Liver (tissue), 9 donors: ENCODE measurements around the gene RCOR1. TPM values are rescaled to one million over a fixed set of nuclear protein-coding genes. Genes with fewer than 3 reads are reported as not detected.

Experiments used
- DNase-seq: peaks from one replicate; pipeline ENCODE4 v3.0.0-alpha.2; 2017; ENCODE audit warnings: low spot score
- H3K27ac ChIP-seq, 2 donors: one replicate each; pipeline ENCODE4 v1.7.0; 2013; ENCODE audit warnings: inconsistent platforms in 2 of 2, low read length in 2 of 2, control low read depth in 1 of 2, low read depth in 1 of 2, mild to moderate bottlenecking in 1 of 2
- H3K27me3 ChIP-seq, 4 donors: one replicate each; pipeline versions ENCODE4 v1.6.1 to v1.7.0; 2013; ENCODE audit warnings: low read length in 3 of 4, inconsistent platforms in 1 of 4, mild to moderate bottlenecking in 1 of 4, moderate library complexity in 1 of 4; ENCODE audit not compliant: control insufficient read depth in 4 of 4, insufficient read depth in 4 of 4
- H3K36me3 ChIP-seq, 4 donors: one replicate each; pipeline versions ENCODE4 v1.6.1 to v1.7.0; 2013; ENCODE audit warnings: low read length in 3 of 4, mild to moderate bottlenecking in 3 of 4, low read depth in 1 of 4, moderate library complexity in 1 of 4; ENCODE audit not compliant: control insufficient read depth in 4 of 4, insufficient read depth in 3 of 4
- H3K4me1 ChIP-seq, 4 donors: one replicate each; pipeline versions ENCODE4 v1.6.1 to v1.7.0; 2013; ENCODE audit warnings: low read length in 3 of 4, mild to moderate bottlenecking in 3 of 4, moderate library complexity in 1 of 4; ENCODE audit not compliant: control insufficient read depth in 4 of 4, insufficient read depth in 4 of 4
- H3K4me3 ChIP-seq, 3 donors: one replicate each; pipeline versions ENCODE4 v1.6.1 to v1.7.0; 2013; ENCODE audit warnings: low read length in 3 of 3, control low read depth in 1 of 3, low read depth in 1 of 3, mild to moderate bottlenecking in 1 of 3
- H3K9ac ChIP-seq, 2 donors: one replicate each; pipeline ENCODE4 v1.7.0; 2013; ENCODE audit warnings: low read length in 2 of 2, mild to moderate bottlenecking in 2 of 2, moderate library complexity in 2 of 2, control low read depth in 1 of 2, low read depth in 1 of 2
- H3K9me3 ChIP-seq, 4 donors: one replicate each; pipeline versions ENCODE4 v1.6.1 to v1.7.0; 2013; ENCODE audit warnings: low read length in 3 of 4; ENCODE audit not compliant: control insufficient read depth in 4 of 4
- EGR1 ChIP-seq, 2 donors: IDR thresholded peaks; 2 replicates each; pipeline ENCODE4 v1.6.1; 2016 to 2018; ENCODE audit warnings: antibody characterized with exemption in 2 of 2, low read depth in 2 of 2
- FOXA2 ChIP-seq: IDR thresholded peaks from 2 replicates; pipeline ENCODE4 v1.6.1; 2016; ENCODE audit warnings: antibody characterized with exemption
- GABPA ChIP-seq, 2 donors: IDR thresholded peaks in 1 of 2; conservative IDR thresholded peaks in 1 of 2; 2 replicates each; pipeline ENCODE4 v1.6.1; 2016; ENCODE audit warnings: antibody characterized with exemption in 2 of 2, mild to moderate bottlenecking in 1 of 2, moderate library complexity in 1 of 2
- HNF4A ChIP-seq, 2 donors: conservative IDR thresholded peaks; 2 replicates each; pipeline ENCODE4 v1.6.1; 2016; ENCODE audit warnings: antibody characterized with exemption in 2 of 2, mild to moderate bottlenecking in 2 of 2
- HNF4G ChIP-seq: IDR thresholded peaks from 2 replicates; pipeline ENCODE4 v1.6.1; 2016; ENCODE audit warnings: antibody characterized with exemption
- JUND ChIP-seq, 2 donors: IDR thresholded peaks; 2 replicates each; pipeline ENCODE4 v1.6.1; 2016; ENCODE audit warnings: antibody characterized with exemption in 2 of 2
- NR2F2 ChIP-seq: IDR thresholded peaks from 2 replicates; pipeline ENCODE4 v1.6.1; 2016; ENCODE audit warnings: antibody characterized with exemption
- RAD21 ChIP-seq, 2 donors: IDR thresholded peaks; 2 replicates each; pipeline ENCODE4 v1.6.1; 2016; ENCODE audit warnings: antibody characterized with exemption in 2 of 2, mild to moderate bottlenecking in 2 of 2
- RXRA ChIP-seq, 2 donors: IDR thresholded peaks; 2 replicates each; pipeline ENCODE4 v1.6.1; 2017 to 2018; ENCODE audit warnings: antibody characterized with exemption in 2 of 2, mild to moderate bottlenecking in 1 of 2
- TAF1 ChIP-seq: conservative IDR thresholded peaks from 2 replicates; pipeline ENCODE4 v1.6.1; 2016; ENCODE audit warnings: antibody characterized with exemption, mild to moderate bottlenecking
- YY1 ChIP-seq: IDR thresholded peaks from 2 replicates; pipeline ENCODE4 v1.6.1; 2016; ENCODE audit warnings: antibody characterized with exemption, mild to moderate bottlenecking
- WGBS: extraction: QIAGEN DNeasy Blood & Tissue Kit; methylation state at CpG from one replicate; pipeline ENCODE4 v1.1.7; 2013; 5-methylcytosine and 5-hydroxymethylcytosine counted together
- polyA plus RNA-seq, 2 donors: library from polyadenylated mRNA; stranded (reverse) in 1 of 2; unstranded in 1 of 2; fragments of 200-250 nt in 1 of 2; fragments of >200 nt in 1 of 2; fragmentation: Nextera tagmentation in 1 of 2; extraction: Ambion mirVana in 1 of 2; gene quantifications; one replicate each; pipeline versions ENCODE4 v1.2.1 to v1.2.3, GENCODE V29; 2013 to 2015
- total RNA-seq, 2 donors: library from RNA; depleted of rRNA; stranded (reverse); fragments of >200 nt; gene quantifications; one replicate each; pipeline ENCODE4 v1.2.3, GENCODE V29; 2014
- TF ChIP-seq, protein P1 (sequence below): IDR thresholded peaks from 2 replicates; pipeline ENCODE4 v1.6.1; 2016; ENCODE audit warnings: antibody characterized with exemption
- TF ChIP-seq, protein P2 (sequence below): fragments of 150-350 bp; IDR thresholded peaks from 2 replicates; pipeline ENCODE4 v1.5.1; 2017; ENCODE audit warnings: improper control_type of control experiment, low read depth, low read length; ENCODE audit not compliant: missing input control
- TF ChIP-seq, protein P3 (sequence below): IDR thresholded peaks from 2 replicates; pipeline ENCODE4 v1.6.1; 2016; ENCODE audit warnings: antibody characterized with exemption
- TF ChIP-seq, protein P4 (sequence below): IDR thresholded peaks from 2 replicates; pipeline ENCODE4 v1.6.1; 2016; ENCODE audit warnings: antibody characterized with exemption
- donor health status: healthy.
- donor health status: healthy.
- donor health status: healthy.
- donor health status: healthy.
- donor health status: healthy.

Gene RCOR1
- total and polyA plus RNA-seq, 4 donors: 4.2 to 17.0 (median 5.7) TPM

DNA sequence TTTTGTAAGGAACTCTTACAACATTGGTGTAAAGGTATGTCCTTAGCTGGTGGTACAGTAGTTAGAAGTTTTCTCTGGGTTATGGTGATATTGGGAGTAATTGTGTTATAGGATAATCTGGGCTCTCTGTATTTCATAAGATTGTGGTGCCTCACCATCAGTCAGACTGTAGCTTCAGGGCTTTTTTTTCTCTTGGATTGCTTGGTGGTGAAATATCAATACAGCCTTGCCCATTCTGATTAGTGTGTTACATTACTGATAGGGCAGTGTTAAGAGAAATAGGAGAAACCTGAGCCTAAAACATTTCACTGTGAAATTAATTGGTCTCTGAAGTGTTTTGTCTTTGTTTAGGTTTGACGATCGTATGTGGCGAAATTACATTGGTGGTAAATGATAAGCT is 71.0 kb downstream of the RCOR1 start:
- no peak overlapping the region for H3K4me3 ChIP-seq
- H3K27me3 ChIP-seq: no peaks in the 10 kb centered on the region
- H3K9me3 ChIP-seq: no peaks in the 10 kb centered on the region
- H3K9ac ChIP-seq: no peak overlapping the region
- no peak overlapping the region for H3K27ac ChIP-seq
- DNase-seq: no peak
- 91% methylated on average over 3 of the region's 3 CpGs for WGBS
- no peak for TF ChIP-seq HNF4A (conservative IDR thresholded peaks at IDR 0.05)
- no peak for TF ChIP-seq NR2F2
- no peak for TF ChIP-seq HNF4G
- TF ChIP-seq FOXA2: no peak
- no peak for TF ChIP-seq JUND (IDR thresholded peaks at IDR 0.05)
- TF ChIP-seq RXRA (IDR thresholded peaks at IDR 0.05): no peak
- no peak for TF ChIP-seq GABPA (IDR thresholded peaks at IDR 0.05 in 1 of 2, conservative IDR thresholded peaks at IDR 0.05 in 1 of 2)
- TF ChIP-seq, protein P1, sequence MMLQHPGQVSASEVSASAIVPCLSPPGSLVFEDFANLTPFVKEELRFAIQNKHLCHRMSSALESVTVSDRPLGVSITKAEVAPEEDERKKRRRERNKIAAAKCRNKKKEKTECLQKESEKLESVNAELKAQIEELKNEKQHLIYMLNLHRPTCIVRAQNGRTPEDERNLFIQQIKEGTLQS: no peak
- H3K36me3 ChIP-seq: no peaks in the 10 kb centered on the region
- H3K4me1 ChIP-seq: peaks cover 0 to 3% (median 0%) of the 10 kb centered on the region in 4 donors

DNA sequence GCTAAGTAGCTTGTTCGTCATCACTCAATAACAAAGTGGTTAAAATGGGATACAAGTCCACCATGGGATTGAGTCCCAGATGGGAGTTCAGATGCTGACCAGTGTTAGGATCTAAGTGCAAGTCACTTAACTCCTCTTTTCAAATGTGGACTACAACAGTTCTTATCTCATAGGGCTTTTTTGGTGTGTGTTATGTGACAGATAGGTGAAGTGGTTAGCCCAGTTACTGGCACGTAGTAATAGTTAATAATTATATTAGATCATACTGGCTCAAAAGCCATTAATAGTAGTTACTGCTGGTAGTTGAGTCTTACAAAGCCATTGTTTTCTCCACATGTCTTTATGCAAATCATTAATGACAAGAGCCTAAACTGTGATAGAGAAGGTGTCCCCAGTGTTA is 73.2 kb downstream of the RCOR1 start:
- Histone ChIP-seq H3K9me3 (no peaks in the 10 kb centered on the region), H3K36me3 (no peaks in the 10 kb centered on the region), H3K9ac (no peak overlapping the region), H3K27me3 (no peaks in the 10 kb centered on the region), H3K4me3 (no peak overlapping the region), H3K27ac (no peak overlapping the region), H3K4me1 (peaks cover 0 to 3% (median 0%) of the 10 kb centered on the region in 4 donors)
- WGBS: 88% methylated on average over 2 of the region's 2 CpGs
- no peak for DNase-seq
- no peak for TF ChIP-seq GABPA (IDR thresholded peaks at IDR 0.05 in 1 of 2, conservative IDR thresholded peaks at IDR 0.05 in 1 of 2)
- no peak for TF ChIP-seq YY1
- no peak for TF ChIP-seq EGR1 (IDR thresholded peaks at IDR 0.05; ENCODE audit: low read depth in 2 of 2)
- TF ChIP-seq, protein P2, sequence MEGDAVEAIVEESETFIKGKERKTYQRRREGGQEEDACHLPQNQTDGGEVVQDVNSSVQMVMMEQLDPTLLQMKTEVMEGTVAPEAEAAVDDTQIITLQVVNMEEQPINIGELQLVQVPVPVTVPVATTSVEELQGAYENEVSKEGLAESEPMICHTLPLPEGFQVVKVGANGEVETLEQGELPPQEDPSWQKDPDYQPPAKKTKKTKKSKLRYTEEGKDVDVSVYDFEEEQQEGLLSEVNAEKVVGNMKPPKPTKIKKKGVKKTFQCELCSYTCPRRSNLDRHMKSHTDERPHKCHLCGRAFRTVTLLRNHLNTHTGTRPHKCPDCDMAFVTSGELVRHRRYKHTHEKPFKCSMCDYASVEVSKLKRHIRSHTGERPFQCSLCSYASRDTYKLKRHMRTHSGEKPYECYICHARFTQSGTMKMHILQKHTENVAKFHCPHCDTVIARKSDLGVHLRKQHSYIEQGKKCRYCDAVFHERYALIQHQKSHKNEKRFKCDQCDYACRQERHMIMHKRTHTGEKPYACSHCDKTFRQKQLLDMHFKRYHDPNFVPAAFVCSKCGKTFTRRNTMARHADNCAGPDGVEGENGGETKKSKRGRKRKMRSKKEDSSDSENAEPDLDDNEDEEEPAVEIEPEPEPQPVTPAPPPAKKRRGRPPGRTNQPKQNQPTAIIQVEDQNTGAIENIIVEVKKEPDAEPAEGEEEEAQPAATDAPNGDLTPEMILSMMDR: no peak
- TF ChIP-seq HNF4G: no peak

DNA sequence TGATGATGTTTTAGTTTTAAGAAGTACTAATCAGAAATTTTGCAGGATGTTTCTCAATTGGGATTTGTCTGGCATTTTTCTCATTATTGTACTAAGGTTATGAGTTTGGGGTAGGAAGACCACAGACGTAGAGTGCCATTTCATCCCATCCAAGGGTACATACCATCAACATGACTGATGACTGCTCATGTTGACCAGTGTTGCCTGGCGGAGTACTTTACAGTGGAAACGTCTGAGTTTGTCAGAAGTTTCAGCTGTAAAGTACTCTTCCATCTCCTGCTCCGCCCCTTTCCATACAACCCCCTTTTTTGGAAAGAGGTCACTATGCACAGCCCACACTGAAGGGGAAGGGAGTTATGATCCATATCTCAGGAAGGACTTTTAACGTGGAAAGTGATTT is 74.2 kb downstream of the RCOR1 start:
- no peak overlapping the region for H3K4me3 ChIP-seq
- no peak overlapping the region for H3K27ac ChIP-seq
- peaks cover 0 to under 1% (median 0%) of the 10 kb centered on the region in 4 donors for H3K4me1 ChIP-seq
- H3K36me3 ChIP-seq: no peaks in the 10 kb centered on the region
- TF ChIP-seq HNF4G: no peak
- no peak for TF ChIP-seq TAF1
- TF ChIP-seq YY1: no peak
- TF ChIP-seq FOXA2: no peak
- TF ChIP-seq, protein P2: no peak
- TF ChIP-seq RXRA (IDR thresholded peaks at IDR 0.05): no peak
- TF ChIP-seq, protein P3, sequence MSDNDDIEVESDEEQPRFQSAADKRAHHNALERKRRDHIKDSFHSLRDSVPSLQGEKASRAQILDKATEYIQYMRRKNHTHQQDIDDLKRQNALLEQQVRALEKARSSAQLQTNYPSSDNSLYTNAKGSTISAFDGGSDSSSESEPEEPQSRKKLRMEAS: no peak
- TF ChIP-seq EGR1 (IDR thresholded peaks at IDR 0.05; ENCODE audit: low read depth in 2 of 2): no peak
- TF ChIP-seq, protein P4, sequence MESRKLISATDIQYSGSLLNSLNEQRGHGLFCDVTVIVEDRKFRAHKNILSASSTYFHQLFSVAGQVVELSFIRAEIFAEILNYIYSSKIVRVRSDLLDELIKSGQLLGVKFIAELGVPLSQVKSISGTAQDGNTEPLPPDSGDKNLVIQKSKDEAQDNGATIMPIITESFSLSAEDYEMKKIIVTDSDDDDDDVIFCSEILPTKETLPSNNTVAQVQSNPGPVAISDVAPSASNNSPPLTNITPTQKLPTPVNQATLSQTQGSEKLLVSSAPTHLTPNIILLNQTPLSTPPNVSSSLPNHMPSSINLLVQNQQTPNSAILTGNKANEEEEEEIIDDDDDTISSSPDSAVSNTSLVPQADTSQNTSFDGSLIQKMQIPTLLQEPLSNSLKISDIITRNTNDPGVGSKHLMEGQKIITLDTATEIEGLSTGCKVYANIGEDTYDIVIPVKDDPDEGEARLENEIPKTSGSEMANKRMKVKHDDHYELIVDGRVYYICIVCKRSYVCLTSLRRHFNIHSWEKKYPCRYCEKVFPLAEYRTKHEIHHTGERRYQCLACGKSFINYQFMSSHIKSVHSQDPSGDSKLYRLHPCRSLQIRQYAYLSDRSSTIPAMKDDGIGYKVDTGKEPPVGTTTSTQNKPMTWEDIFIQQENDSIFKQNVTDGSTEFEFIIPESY: no peak
- TF ChIP-seq HNF4A (conservative IDR thresholded peaks at IDR 0.05): no peak
- TF ChIP-seq JUND (IDR thresholded peaks at IDR 0.05): no peak
- TF ChIP-seq RAD21 (IDR thresholded peaks at IDR 0.05): no peak
- no peak overlapping the region for H3K9ac ChIP-seq
- no peaks in the 10 kb centered on the region for H3K9me3 ChIP-seq
- no peaks in the 10 kb centered on the region for H3K27me3 ChIP-seq
- 92% methylated on average over 5 of the region's 5 CpGs for WGBS
- DNase-seq: no peak
